Measurements from ENCODE around the gene TOP1.

Gene TOP1

GRCh38 chr20:41004531-41005360 is 23.9 kb upstream of the TOP1 start:
- DNase-seq (ENCODE audit: low spot score): no peak

GRCh38 chr20:41005361-41005729 is 23.3 kb upstream of the TOP1 start:
- DNase-seq (ENCODE audit: low spot score): no peak

GRCh38 chr20:41006126-41006935 is 22.3 kb upstream of the TOP1 start:
- no peak for DNase-seq (ENCODE audit: low spot score)

GRCh38 chr20:41006936-41007474 is 21.6 kb upstream of the TOP1 start:
- no peak for DNase-seq (ENCODE audit: low spot score)

- DNase-seq (ENCODE audit: low spot score): no peak
Observed at GRCh38 chr20:41007481-41007880, 21.1 kb upstream of the TOP1 start.

- DNase-seq (ENCODE audit: low spot score): no peak
Observed at GRCh38 chr20:41009946-41010345, 18.7 kb upstream of the TOP1 start.

GRCh38 chr20:41011551-41012067 is 17.0 kb upstream of the TOP1 start:
- no peak for DNase-seq (ENCODE audit: low spot score)

- DNase-seq (ENCODE audit: low spot score): no peak
Observed at GRCh38 chr20:41014561-41015088, 14.0 kb upstream of the TOP1 start.

- DNase-seq (ENCODE audit: low spot score): no peak
Observed at GRCh38 chr20:41017448-41018042, 11.1 kb upstream of the TOP1 start.

GRCh38 chr20:41018153-41018552 is 10.5 kb upstream of the TOP1 start:
- DNase-seq (ENCODE audit: low spot score): no peak

GRCh38 chr20:41023549-41023948 is 5.1 kb upstream of the TOP1 start:
- DNase-seq (ENCODE audit: low spot score): no peak

- DNase-seq (ENCODE audit: low spot score): no peak
Observed at GRCh38 chr20:41027366-41027765, 1.3 kb upstream of the TOP1 start.

- no peak for DNase-seq (ENCODE audit: low spot score)
Observed at GRCh38 chr20:41027872-41028358, 707 bp upstream of the TOP1 start.

GRCh38 chr20:41029150-41029901 is 704 bp downstream of the TOP1 start:
- no peak for DNase-seq (ENCODE audit: low spot score)

- no peak for DNase-seq (ENCODE audit: low spot score)
Observed at GRCh38 chr20:41030061-41030460, 1.4 kb downstream of the TOP1 start.

GRCh38 chr20:41030531-41031242 is 2.1 kb downstream of the TOP1 start:
- DNase-seq (ENCODE audit: low spot score): no peak

GRCh38 chr20:41031243-41031619 is 2.6 kb downstream of the TOP1 start:
- DNase-seq (ENCODE audit: low spot score): no peak

- no peak for DNase-seq (ENCODE audit: low spot score)
Observed at GRCh38 chr20:41032271-41032670, 3.6 kb downstream of the TOP1 start.

GRCh38 chr20:41034239-41034638 is 5.6 kb downstream of the TOP1 start:
- no peak for DNase-seq (ENCODE audit: low spot score)

- no peak for DNase-seq (ENCODE audit: low spot score)
Observed at GRCh38 chr20:41035207-41035606, 6.6 kb downstream of the TOP1 start.

GRCh38 chr20:41037179-41037578 is 8.6 kb downstream of the TOP1 start:
- no peak for DNase-seq (ENCODE audit: low spot score)
